ENCODE results near the gene GMPPA. TPM values are rescaled to one million over a fixed set of nuclear protein-coding genes. Genes with fewer than 3 reads are reported as not detected.

The GMPPA gene
- polyA plus RNA-seq, 4 donors = 32.8 to 41.9 (median 37.8) TPM

DNA sequence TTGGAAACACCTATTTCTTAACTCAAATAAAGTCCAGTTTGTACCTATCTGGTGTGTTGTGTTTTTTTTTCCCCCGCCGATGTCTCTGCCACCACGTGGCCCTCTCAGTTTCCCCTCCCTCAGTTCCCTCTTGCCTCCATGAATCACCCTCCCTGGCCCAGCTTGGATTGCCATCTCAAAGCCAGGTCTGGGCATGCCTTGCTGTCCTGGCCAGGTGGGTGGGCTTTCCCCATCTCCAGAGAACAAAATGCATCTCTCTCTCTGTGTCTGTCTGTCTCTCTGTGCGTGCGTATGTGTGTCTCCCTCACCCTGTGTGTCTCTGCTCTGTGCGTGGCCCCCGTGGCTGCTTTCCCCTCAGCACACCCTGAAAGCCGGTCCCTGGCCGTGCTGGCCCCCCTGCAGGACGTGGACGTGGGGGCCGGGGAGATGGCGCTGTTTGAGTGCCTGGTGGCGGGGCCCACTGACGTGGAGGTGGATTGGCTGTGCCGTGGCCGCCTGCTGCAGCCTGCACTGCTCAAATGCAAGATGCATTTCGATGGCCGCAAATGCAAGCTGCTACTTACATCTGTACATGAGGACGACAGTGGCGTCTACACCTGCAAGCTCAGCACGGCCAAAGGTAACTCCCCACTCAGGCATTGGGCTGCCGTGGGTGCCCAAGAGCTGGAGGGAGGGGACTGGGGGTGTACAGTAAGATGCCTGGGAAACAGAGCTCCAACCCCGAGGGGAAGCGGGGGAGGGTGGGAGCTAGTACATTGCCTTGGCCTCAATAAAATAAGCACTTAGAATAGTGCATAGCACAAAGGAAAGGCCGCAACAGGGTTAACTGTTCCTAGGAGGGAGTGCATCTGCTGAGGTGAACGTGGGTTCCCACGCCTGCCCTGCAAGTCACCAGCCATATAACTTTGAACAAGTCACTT is 31.6 kb upstream of the GMPPA start:
- no peak for DNase-seq (ENCODE audit: low read depth in 4 of 4, low spot score in 2 of 4)

DNA sequence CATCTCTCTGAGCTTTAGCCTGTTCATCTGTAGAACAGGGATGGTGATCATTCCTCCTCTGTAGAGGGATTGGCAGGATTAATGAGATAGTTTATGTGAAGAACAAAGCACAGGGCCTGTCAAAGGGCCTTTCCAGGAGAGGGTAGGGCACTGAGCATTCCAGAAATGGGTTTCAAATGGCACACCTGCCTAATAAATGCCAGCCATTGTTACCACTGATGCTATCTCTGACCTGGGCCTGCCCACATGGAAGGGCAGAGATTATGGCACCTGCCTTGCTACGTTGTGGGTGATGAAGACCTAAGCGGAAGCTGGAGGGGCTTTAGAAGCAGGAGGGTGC is 31.0 kb upstream of the GMPPA start:
- no peak for DNase-seq (ENCODE audit: low read depth in 4 of 4, low spot score in 2 of 4)

DNA sequence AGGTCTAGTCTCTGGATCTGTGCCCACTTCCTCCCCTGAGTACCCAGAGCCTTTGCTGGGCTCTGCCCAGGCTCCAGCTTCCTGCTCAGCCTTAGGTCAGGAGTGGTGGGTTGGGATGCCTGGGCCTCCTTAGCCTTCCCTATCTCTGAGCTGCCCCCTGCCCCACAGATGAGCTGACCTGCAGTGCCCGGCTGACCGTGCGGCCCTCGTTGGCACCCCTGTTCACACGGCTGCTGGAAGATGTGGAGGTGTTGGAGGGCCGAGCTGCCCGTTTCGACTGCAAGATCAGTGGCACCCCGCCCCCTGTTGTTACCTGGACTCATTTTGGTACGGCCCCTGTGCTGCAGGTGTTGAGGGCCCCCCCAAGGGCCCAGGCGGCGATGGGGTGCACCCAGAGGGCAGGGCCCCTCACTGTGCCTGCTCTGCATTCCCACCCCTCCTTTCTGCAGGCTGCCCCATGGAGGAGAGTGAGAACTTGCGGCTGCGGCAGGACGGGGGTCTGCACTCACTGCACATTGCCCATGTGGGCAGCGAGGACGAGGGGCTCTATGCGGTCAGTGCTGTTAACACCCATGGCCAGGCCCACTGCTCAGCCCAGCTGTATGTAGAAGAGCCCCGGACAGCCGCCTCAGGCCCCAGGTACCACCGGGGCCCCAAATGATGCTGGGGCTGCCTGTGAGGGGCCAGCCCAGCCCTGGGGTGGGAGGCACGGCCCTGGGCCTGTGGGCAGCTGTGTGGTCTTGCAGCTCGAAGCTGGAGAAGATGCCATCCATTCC is 30.1 kb upstream of the GMPPA start:
- DNase-seq (ENCODE audit: low read depth in 4 of 4, low spot score in 2 of 4) = no peak

DNA sequence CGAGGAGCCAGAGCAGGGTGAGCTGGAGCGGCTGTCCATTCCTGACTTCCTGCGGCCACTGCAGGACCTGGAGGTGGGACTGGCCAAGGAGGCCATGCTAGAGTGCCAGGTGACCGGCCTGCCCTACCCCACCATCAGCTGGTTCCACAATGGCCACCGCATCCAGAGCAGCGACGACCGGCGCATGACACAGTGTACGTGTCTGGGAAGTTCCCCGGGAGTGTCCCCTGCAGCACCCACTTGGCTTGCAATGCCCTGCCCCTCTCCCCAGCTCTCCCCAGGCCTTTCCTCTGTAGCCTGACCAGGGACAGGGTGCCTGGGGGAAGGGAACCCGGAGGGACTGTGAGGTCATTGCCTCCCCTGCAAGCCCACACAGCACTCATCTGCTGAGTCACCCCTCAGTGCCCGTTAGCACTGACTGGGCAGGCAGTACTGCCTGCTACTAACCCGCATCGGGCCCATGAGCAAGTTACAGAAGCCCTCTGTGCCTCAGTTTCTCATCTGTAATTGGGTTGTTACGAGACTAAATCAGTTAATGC is 29.4 kb upstream of the GMPPA start:
- no peak for DNase-seq (ENCODE audit: low read depth in 4 of 4, low spot score in 2 of 4)

DNA sequence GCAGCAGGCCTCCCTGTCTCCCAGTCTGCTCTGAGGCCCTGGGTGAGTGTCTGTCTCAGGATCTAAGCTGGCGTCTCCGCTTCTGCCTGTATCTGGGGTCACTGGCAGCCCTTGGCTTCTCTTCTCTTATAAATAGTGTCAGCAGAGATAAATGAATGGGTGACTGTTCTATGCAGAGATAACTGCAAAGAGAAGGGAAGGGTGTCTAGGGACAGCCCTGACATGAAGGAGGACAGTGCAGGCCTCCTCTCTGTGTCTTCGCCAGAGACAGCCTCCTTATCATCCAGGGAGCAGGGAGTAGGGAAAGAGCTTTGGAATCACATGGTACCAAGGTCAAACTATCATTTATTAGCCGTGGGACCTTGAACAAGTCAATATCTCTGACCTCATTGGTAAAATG is 28.3 kb upstream of the GMPPA start:
- DNase-seq (ENCODE audit: low read depth in 4 of 4, low spot score in 2 of 4) = no peak

DNA sequence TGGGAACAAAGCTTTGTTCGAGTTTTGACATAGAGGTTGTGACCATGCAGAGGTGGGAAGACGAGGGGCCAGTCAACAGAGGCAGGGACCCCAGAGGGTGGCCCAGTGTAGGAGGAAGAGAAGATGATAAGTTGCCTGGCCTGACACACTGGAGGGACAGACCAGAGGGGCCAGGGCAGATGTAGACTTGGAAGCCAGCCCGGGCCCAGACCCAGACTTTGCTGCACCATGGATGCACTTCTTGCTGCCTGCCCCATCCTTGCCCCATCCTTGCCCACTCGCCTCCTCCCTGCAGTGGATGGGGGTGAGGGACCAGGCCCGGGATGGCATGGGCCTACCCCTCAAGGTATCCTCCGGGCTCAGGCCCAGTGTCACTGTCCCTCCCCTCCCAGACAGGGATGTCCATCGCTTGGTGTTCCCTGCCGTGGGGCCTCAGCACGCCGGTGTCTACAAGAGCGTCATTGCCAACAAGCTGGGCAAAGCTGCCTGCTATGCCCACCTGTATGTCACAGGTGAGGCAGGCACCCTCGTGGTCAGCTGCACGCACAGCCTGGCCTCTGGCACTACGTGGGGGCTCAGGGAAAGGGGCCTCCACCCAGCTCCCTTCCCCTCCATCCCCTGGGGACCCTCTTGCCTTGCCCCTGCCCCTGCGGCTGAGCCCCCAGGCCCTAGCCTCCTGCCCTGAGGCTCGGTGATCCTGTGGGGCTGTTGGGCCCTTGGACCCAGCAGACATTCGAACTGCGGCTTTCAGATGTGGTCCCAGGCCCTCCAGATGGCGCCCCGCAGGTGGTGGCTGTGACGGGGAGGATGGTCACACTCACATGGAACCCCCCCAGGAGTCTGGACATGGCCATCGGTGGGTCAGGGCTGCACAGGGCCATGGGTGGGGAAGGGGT is 27.0 kb upstream of the GMPPA start:
- DNase-seq (ENCODE audit: low read depth in 4 of 4, low spot score in 2 of 4) = no peak

DNA sequence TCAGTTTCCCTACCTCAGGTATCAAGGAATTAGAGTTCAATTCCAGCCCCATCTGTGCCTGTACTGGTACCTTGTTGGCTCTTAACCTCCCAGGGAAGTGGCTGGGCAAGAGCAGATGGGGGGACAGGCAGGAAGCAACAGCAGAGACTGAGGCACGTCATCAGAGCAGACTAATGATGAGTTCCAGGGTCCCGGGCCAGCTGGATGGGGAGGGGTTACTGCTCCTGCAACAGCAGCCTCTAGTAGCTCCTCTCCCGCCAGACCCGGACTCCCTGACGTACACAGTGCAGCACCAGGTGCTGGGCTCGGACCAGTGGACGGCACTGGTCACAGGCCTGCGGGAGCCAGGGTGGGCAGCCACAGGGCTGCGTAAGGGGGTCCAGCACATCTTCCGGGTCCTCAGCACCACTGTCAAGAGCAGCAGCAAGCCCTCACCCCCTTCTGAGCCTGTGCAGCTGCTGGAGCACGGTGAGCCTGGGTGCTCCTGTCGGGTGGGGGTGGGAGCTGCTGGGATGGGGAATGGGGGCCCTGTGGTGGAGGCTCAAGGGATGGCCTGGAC is 26.0 kb upstream of the GMPPA start:
- no peak for DNase-seq (ENCODE audit: low read depth in 4 of 4, low spot score in 2 of 4)

DNA sequence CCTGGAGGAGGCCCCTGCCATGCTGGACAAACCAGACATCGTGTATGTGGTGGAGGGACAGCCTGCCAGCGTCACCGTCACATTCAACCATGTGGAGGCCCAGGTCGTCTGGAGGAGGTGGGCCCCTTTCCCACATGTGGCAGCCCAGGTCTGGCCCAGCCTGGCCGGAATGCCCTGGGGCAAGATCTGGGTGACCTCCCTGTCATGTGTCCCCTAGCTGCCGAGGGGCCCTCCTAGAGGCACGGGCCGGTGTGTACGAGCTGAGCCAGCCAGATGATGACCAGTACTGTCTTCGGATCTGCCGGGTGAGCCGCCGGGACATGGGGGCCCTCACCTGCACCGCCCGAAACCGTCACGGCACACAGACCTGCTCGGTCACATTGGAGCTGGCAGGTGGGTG is 25.2 kb upstream of the GMPPA start:
- DNase-seq (ENCODE audit: low read depth in 4 of 4, low spot score in 2 of 4) = no peak

DNA sequence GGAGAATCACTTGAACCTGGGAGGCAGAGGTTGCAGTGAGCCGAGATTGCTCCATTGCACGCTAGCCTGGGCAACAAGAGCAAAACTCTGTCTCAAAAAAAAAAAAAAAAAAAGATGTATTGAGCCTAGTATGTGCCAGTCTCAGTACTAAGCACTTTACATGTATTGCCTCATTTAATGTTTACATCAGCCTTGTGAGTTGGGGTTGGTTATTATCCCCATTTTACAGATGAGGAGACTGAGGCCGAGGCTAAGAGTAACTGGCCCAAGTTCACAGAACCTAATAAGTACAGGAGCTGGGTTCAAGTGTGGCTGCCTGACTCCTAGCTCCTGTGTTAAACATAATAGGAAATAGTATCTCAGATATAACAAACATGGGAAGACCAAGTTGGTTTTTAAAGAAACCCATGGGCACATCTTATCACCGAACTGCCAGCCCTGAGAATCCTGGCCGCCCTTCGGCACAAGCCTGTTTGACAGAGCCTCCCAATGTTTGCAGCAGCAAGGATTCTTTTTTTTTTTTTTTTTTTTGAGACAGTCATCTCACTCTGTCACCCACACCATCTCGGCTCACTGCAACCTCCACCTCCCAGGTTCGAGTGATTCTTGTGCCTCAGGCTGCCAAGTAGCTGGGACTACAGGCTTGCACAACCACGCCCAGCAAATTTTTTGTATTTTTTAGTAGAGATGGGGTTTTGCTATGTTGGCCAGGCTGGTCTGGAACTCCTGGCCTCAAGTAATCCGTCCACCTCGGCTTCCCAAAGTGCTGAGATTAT is 24.2 kb upstream of the GMPPA start:
- DNase-seq (ENCODE audit: low read depth in 4 of 4, low spot score in 2 of 4) = no peak

DNA sequence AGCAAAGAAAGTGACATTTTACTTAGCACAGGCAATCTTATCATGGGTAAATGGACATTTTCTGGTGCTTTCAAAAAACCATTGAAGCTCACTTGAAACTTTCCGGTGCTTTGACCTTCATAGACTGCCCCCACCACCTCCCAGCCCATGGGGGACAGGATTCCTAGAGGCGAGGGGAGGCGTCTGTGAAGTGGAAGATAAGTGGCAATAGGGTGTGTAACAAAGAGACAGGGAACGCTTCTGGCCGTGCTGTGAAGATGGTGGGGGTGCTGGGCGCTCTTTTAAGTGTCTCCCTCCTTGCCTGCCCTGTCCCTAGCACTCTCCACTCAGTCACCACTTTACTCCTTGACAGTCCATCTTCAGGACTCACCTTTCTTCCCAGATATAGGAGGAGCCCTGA is 23.4 kb upstream of the GMPPA start:
- no peak for DNase-seq (ENCODE audit: low read depth in 4 of 4, low spot score in 2 of 4)

DNA sequence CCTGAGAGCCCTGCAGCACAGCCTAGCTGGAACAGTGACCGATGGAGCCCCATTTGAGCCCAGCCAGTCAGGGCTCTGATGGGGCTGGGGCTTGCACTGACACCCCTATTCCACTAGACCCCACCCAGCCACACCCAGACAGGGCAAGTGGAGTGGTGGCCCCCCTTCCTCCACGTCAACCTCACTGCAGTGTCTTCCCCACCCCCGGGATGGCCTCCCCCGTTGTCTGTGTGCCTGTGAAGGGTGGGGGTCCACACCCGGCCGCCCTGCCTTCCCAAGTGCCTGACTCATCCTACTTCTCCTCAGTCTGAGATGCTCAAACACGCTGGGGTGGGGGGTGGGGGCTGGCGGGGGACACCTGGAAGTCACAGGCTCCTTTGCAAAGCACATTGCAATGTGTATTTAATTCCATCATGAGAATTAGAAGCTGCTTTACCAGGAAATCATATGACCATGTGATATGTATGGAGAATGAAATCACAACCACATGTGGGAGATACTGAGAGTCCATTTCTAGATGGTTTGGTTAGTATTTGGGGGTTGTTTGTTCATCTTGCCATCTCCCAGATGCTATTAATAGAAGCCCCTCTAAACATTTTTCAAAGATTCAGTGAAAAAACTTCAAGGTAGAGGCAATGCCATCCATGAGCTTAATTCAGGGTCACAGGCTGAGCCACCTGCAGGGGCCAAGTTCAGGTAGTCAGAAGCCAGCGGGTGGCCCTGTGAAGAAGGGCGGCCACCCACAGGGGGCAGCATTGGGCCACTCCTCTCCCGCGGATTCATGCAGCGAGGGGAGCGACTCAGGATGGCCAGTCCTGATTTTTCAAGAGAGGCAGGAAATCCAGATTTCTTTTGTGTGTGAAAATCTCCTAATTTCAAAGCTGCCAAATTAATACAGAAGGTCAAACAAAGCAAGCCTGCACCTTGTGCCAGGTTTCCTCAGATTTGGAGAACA is 22.7 kb upstream of the GMPPA start:
- no peak for DNase-seq (ENCODE audit: low read depth in 4 of 4, low spot score in 2 of 4)

DNA sequence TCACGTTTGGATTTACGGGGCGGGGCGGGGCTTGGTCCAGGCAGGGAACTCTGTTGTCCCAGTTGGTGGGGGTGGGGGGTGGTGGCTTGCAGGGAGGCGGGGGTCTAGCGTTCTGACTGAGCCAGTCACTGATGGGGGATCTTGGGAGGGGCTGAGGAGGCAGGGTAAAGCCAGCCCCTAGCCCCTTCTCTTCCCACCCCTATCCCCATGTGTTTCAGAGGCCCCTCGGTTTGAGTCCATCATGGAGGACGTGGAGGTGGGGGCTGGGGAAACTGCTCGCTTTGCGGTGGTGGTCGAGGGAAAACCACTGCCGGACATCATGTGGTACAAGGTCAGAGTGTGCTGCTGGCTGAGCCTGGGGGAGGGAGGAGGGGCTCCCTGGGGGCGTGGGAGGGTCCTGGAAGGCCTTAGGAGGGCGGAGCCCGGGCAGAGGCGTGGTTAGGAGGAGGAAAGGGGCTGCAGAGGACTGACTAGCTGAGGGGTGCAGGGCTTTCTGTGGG is 22.0 kb upstream of the GMPPA start:
- no peak for DNase-seq (ENCODE audit: low read depth in 4 of 4, low spot score in 2 of 4)

DNA sequence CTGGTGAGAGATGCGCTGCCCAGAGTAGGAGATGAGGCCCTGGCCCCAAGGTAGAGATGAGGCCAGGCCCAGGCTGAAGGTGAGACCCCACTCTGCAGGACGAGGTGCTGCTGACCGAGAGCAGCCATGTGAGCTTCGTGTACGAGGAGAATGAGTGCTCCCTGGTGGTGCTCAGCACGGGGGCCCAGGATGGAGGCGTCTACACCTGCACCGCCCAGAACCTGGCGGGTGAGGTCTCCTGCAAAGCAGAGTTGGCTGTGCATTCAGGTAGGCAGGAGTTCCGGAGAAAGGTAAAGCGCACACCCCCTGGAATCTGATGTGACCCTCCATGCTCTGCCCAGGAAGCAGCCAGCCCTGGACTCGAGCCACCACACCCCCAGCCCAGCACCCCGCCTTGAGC is 21.5 kb upstream of the GMPPA start:
- no peak for DNase-seq (ENCODE audit: low read depth in 4 of 4, low spot score in 2 of 4)

DNA sequence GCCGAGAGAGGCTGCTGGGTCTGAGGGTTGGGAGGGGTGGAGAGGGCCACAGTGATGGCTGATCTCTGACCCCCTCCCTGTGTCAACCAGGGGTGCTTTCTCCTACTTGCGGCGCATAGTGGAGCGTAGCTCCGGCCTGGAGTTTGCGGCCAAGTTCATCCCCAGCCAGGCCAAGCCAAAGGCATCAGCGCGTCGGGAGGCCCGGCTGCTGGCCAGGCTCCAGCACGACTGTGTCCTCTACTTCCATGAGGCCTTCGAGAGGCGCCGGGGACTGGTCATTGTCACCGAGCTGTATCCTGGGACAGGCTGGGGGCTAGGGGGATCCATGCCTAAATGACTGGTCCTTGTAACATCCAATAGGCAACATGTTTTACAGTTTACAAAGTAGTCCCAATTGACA is 20.9 kb upstream of the GMPPA start:
- no peak for DNase-seq (ENCODE audit: low read depth in 4 of 4, low spot score in 2 of 4)

DNA sequence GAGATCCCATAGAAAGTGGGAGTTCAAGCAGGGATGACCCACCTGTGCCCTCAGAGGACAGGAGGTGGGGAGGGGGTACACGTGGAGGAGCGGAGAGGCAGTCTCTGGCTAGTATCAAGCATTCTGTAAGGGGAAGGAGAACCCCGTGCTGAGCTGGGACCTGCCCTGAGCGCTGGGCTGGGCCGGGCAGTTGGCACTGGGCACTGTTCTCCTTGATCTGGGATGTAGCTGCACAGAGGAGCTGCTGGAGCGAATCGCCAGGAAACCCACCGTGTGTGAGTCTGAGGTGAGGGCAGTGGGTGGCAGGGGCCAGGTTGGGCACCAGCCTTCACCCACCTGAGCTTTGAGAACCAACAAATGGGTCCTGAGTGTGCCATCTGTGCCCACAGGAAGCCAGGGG is 19.8 kb upstream of the GMPPA start:
- no peak for DNase-seq (ENCODE audit: low read depth in 4 of 4, low spot score in 2 of 4)

DNA sequence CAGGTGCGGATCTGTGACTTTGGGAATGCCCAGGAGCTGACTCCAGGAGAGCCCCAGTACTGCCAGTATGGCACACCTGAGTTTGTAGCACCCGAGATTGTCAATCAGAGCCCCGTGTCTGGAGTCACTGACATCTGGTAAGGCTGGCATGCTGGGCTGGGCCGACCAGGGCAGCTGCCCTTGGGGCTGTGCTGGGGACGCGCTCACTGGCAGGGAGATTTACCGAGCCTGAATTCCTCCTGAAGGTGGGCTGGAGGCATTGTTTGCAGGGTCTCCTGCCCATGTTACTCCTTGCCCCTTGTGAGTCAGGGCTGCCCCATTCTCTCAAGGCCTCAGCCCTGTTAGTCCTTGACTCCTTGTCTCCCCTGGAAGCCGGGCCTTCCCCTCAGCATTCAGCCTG is 18.7 kb upstream of the GMPPA start:
- no peak for DNase-seq (ENCODE audit: low read depth in 4 of 4, low spot score in 2 of 4)

DNA sequence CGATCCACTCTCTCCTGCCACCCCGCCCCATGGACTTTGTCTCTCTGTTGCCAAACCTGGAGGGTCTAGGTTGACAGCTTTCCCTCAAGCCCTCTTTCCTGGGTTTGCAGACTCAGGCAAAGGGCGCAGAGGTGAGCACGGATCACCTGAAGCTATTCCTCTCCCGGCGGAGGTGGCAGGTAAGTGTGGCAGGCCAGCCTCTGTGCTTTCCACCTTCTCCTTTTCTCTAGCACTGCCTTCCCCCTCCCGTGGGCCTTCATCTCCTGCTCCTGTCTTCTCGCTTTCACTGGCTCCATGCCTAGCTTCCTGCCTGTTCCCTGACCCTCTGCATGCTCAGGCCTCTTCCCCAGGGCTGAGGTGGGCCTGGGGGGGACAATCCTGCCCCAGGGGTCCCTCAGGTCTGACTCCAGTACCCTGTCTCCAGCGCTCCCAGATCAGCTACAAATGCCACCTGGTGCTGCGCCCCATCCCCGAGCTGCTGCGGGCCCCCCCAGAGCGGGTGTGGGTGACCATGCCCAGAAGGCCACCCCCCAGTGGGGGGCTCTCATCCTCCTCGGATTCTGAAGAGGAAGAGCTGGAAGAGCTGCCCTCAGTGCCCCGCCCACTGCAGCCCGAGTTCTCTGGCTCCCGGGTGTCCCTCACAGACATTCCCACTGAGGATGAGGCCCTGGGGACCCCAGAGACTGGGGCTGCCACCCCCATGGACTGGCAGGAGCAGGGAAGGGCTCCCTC is 15.9 kb upstream of the GMPPA start:
- no peak for DNase-seq (ENCODE audit: low read depth in 4 of 4, low spot score in 2 of 4)
